IMR-90 (cell line): ENCODE results near the gene POLR2L. TPM values are rescaled to one million over a fixed set of nuclear protein-coding genes. Genes with fewer than 3 reads are reported as not detected.

Source experiments
- ATAC-seq: fragments of 200-7000 bp; cut with Tn5 transposase; 2 replicates; pipeline ENCODE4 v1.9.1; 2020; ENCODE audit warnings: low read depth, mild to moderate bottlenecking, moderate library complexity
- BruUV-seq: library from RNA; stranded (reverse); fragments of 400-500 nt; replicated peaks from 2 replicates; lab custom pipeline; 2021; lab: Mats Ljungman, UMichigan
- CTCF ChIA-PET: fragments of 300-600 bp; formaldehyde crosslinking; extraction: SDS; loops from one replicate; lab custom pipeline; 2021; ENCODE audit warnings: antibody characterized with exemption; lab: Yijun Ruan, JAX
- POLR2A ChIA-PET: fragments of 300-600 bp; sonication (Branson Sonifier 250); formaldehyde crosslinking; loops from one replicate; lab custom pipeline; 2022; ENCODE audit warnings: antibody characterized with exemption; ENCODE audit not compliant: unreplicated experiment; lab: Charles Lee
- DNase-seq: peaks from one replicate; pipeline ENCODE4 v3.0.0; 2013
- H2AFZ ChIP-seq: replicated peaks from 2 replicates; pipeline ENCODE3; 2013; ENCODE audit warnings: low read length, mild to moderate bottlenecking; ENCODE audit not compliant: poor library complexity
- H2AK5ac ChIP-seq: 2 replicates; pipeline ENCODE4 v1.6.1; 2013; ENCODE audit warnings: low read depth, low read length, inconsistent platforms
- H2AK9ac ChIP-seq: replicated peaks from 2 replicates; pipeline ENCODE3; 2013; ENCODE audit warnings: mild to moderate bottlenecking, low read depth, low read length, moderate library complexity; ENCODE audit not compliant: poor library complexity
- H2BK120ac ChIP-seq: 2 replicates; pipeline ENCODE4 v1.6.1; 2013; ENCODE audit warnings: low read depth, low read length, inconsistent platforms
- H2BK15ac ChIP-seq: 3 replicates; pipeline ENCODE4 v1.6.1; 2013; ENCODE audit warnings: low read depth, low read length, inconsistent platforms
- H2BK20ac ChIP-seq: 2 replicates; pipeline ENCODE4 v1.6.1; 2013; ENCODE audit warnings: low read depth, mild to moderate bottlenecking, inconsistent platforms, low read length, moderate library complexity
- H2BK5ac ChIP-seq: 2 replicates; pipeline ENCODE4 v1.6.1; 2013; ENCODE audit warnings: mild to moderate bottlenecking, low read depth, low read length, inconsistent platforms; ENCODE audit not compliant: poor library complexity, severe bottlenecking
- H3K14ac ChIP-seq: replicated peaks from 2 replicates; pipeline ENCODE4 v1.6.1; 2013; ENCODE audit warnings: low read depth, low read length, inconsistent platforms
- H3K18ac ChIP-seq: 2 replicates; pipeline ENCODE4 v1.6.1; 2013; ENCODE audit warnings: low read depth, low read length, control low read depth
- H3K23ac ChIP-seq: 2 replicates; pipeline ENCODE4 v1.6.1; 2013; ENCODE audit warnings: low read depth, low read length, inconsistent platforms
- H3K27ac ChIP-seq: 2 replicates; pipeline ENCODE4 v1.5.1; 2013; ENCODE audit warnings: mild to moderate bottlenecking, control low read depth, low read length; ENCODE audit not compliant: insufficient read depth
- H3K27me3 ChIP-seq: 2 replicates; pipeline ENCODE4 v1.6.1; 2013; ENCODE audit warnings: low read length; ENCODE audit not compliant: control insufficient read depth, insufficient read depth
- H3K36me3 ChIP-seq: 2 replicates; pipeline ENCODE4 v1.6.1; 2013; ENCODE audit warnings: low read length, mixed read lengths; ENCODE audit not compliant: control insufficient read depth, insufficient read depth
- H3K4ac ChIP-seq: 2 replicates; pipeline ENCODE4 v1.6.1; 2013; ENCODE audit warnings: low read depth, low read length, inconsistent platforms
- H3K4me1 ChIP-seq: 2 replicates; pipeline ENCODE4 v1.6.1; 2013; ENCODE audit warnings: low read length, mixed read lengths; ENCODE audit not compliant: control insufficient read depth, insufficient read depth
- H3K4me2 ChIP-seq: 2 replicates; pipeline ENCODE4 v1.6.1; 2013; ENCODE audit warnings: low read depth, mild to moderate bottlenecking, control low read depth, low read length, moderate library complexity
- H3K4me3 ChIP-seq: 2 replicates; pipeline ENCODE4 v1.5.1; 2013; ENCODE audit warnings: low read depth, mild to moderate bottlenecking, control low read depth, low read length, moderate library complexity; ENCODE audit not compliant: insufficient read depth
- H3K56ac ChIP-seq: 2 replicates; pipeline ENCODE4 v1.6.1; 2013; ENCODE audit warnings: low read length, inconsistent platforms; ENCODE audit not compliant: insufficient read depth; ENCODE audit errors: extremely low read depth
- H3K79me1 ChIP-seq, 2 experiments: 2 replicates each; pipeline ENCODE4 v1.6.1; 2013; ENCODE audit warnings: low read length in 2 of 2, inconsistent platforms in 1 of 2, low read depth in 1 of 2
- H3K9ac ChIP-seq: 2 replicates; pipeline ENCODE4 v1.6.1; 2013; ENCODE audit warnings: low read depth, low read length, control low read depth
- H3K9me1 ChIP-seq: 2 replicates; pipeline ENCODE4 v1.6.1; 2013; ENCODE audit warnings: low read length, inconsistent platforms; ENCODE audit not compliant: insufficient read depth
- H3K9me3 ChIP-seq: 2 replicates; pipeline ENCODE4 v1.6.1; 2013; ENCODE audit warnings: low read length; ENCODE audit not compliant: control insufficient read depth, insufficient read depth
- H4K20me1 ChIP-seq: 2 replicates; pipeline ENCODE4 v1.6.1; 2013; ENCODE audit warnings: low read length, inconsistent platforms; ENCODE audit not compliant: insufficient read depth
- H4K5ac ChIP-seq: 2 replicates; pipeline ENCODE4 v1.6.1; 2013; ENCODE audit warnings: mild to moderate bottlenecking, low read depth, low read length, control low read depth
- H4K8ac ChIP-seq, 2 experiments: 2 replicates each; pipeline ENCODE4 v1.6.1; 2013; ENCODE audit warnings: low read depth in 2 of 2, low read length in 2 of 2, control low read depth in 1 of 2, inconsistent platforms in 1 of 2
- H4K91ac ChIP-seq: 2 replicates; pipeline ENCODE4 v1.6.1; 2013; ENCODE audit warnings: low read depth, low read length, inconsistent platforms; ENCODE audit not compliant: insufficient read depth
- CHD1 ChIP-seq: IDR thresholded peaks from 2 replicates; pipeline ENCODE4 v1.6.1; 2012; ENCODE audit warnings: low read depth, low read length, improper control_type of control experiment
- MAZ ChIP-seq: IDR thresholded peaks from 2 replicates; pipeline ENCODE4 v1.6.1; 2012; ENCODE audit warnings: low read depth, mild to moderate bottlenecking, low read length, improper control_type of control experiment, moderate library complexity, borderline replicate concordance
- POLR2A ChIP-seq: IDR thresholded peaks from 2 replicates; pipeline ENCODE4 v1.6.1; 2012; ENCODE audit warnings: mild to moderate bottlenecking, low read depth, low read length
- RAD21 ChIP-seq: IDR thresholded peaks from 2 replicates; pipeline ENCODE4 v1.6.1; 2012; ENCODE audit warnings: low read length, improper control_type of control experiment
- RFX5 ChIP-seq: IDR thresholded peaks from 2 replicates; pipeline ENCODE4 v1.8.0; 2012; ENCODE audit warnings: low read depth, mild to moderate bottlenecking, low read length, moderate library complexity
- USF2 ChIP-seq: fragments of 150-350 bp; IDR thresholded peaks from 2 replicates; pipeline ENCODE4 v1.6.1; 2017; ENCODE audit warnings: mild to moderate bottlenecking, antibody characterized with exemption, low read length, low read depth
- WGBS, 2 experiments: methylation state at CpG; one replicate each; pipeline versions ENCODE4 v1.1.5 to v1.1.7; 2013; ENCODE audit warnings: missing lambda C conversion rate in 2 of 2; ENCODE audit not compliant: insufficient read length in 1 of 2; ENCODE audit errors: extremely low coverage in 2 of 2; 5-methylcytosine and 5-hydroxymethylcytosine counted together
- dilution Hi-C: fragments of 300-500 bp; cut with HindIII; formaldehyde crosslinking; loops from one replicate; pipeline ENCODE4 v1.14.3; 2018; ENCODE audit warnings: low sequenced_read_pairs; ENCODE audit not compliant: unreplicated experiment
- in situ Hi-C: fragments of 300-500 bp; cut with MboI; formaldehyde crosslinking; loops from 3 replicates; pipeline ENCODE4 v1.14.3; 2019; ENCODE audit warnings: low sequenced_read_pairs, inconsistent platforms, mixed read lengths
- intact Hi-C: fragments of 100-400 bp; cut with micrococcal nuclease; formaldehyde crosslinking; loops from 2 replicates; pipeline ENCODE4 v1.10.0; 2022
- polyA plus RNA-seq, 3 experiments: library from polyadenylated mRNA; depleted of rRNA; stranded (reverse); fragments of >200 nt; gene quantifications; 2 replicates each; pipeline ENCODE4 v1.2.3, GENCODE V29; 2012; ENCODE audit warnings: low replicate concordance in 1 of 3
- total RNA-seq: library from RNA; depleted of rRNA; stranded (reverse); fragments of >200 nt; gene quantifications from 2 replicates; pipeline ENCODE4 v1.2.3, GENCODE V29; 2012

The POLR2L gene
- total and polyA plus RNA-seq, 2 of the 4 experiments (the other 2 are of a cell fraction): 44.4 to 416 TPM

GRCh38 chr11:796565-797295 lies 45.6 kb downstream of the POLR2L start:
- Histone ChIP-seq H2AK9ac (peak overlapping the region; percentile 95), H2AK5ac (peak overlapping the region; percentile 92), H3K79me1 (peaks cover 0 to 25% of the 10 kb centered on the region in 2 experiments; a peak in 3 of 4 replicates), H3K56ac (no peak overlapping the region; the same call in 1 of the 2 replicates), H3K4me2 (peak overlapping the region; percentile 96), H3K18ac (peak overlapping the region; percentile 57), H3K9ac (peak overlapping the region; percentile 84), H3K36me3 (peaks cover 36% of the 10 kb centered on the region; the same call in 1 of the 2 replicates), H3K4me1 (peaks cover 10% of the 10 kb centered on the region), H2AFZ (peak overlapping the region; percentile 93), H2BK5ac (peak overlapping the region; percentile 70), H2BK15ac (no peak overlapping the region), H3K9me3 (no peaks in the 10 kb centered on the region), H2BK120ac (0 out of 2 replicates have a peak overlapping the region, but pooled peaks have one; percentile 35), H3K23ac (peak overlapping the region; percentile 69), H3K14ac (peak overlapping the region; percentile 86), H4K91ac (peak overlapping the region; percentile 37), H2BK20ac (no peak overlapping the region), H4K20me1 (peaks cover 18% of the 10 kb centered on the region), H3K4ac (peak overlapping the region; percentile 85), H3K27ac (peak overlapping the region; percentile 89), H3K9me1 (peaks cover 6% of the 10 kb centered on the region; the same call in 1 of the 2 replicates), H4K5ac (peak overlapping the region; percentile 42), H3K27me3 (no peaks in the 10 kb centered on the region), H3K4me3 (peak overlapping the region; percentile 61), H4K8ac (peak overlapping the region; percentile 20 to 88; a peak in 3 of 4 replicates)
- TF ChIP-seq MAZ: 0 out of 2 replicates have a peak, but pooled peaks have one; percentile 2
- TF ChIP-seq RFX5: no peak
- TF ChIP-seq POLR2A: peak; percentile 25; the same call in 1 of the 2 replicates
- no peak for TF ChIP-seq USF2
- no peak for TF ChIP-seq RAD21
- 0 out of 2 replicates have a peak, but pooled peaks have one; percentile 19 for TF ChIP-seq CHD1
- ChIA-PET CTCF (interaction anchor here (2.7 kb wide), 1 partner anchor 13 kb away, joined by 10 read pairs; no protein-coding TSS in a partner anchor), POLR2A (no interaction called here)
- BruUV-seq: no TSS peak
- 26% methylated on average over 8 of the region's 18 CpGs; no CpG with 5 or more reads in 1 of the 2 experiments for WGBS, 2 experiments
- dilution Hi-C loops (no loop called here), in situ Hi-C loops (no loop called here), intact Hi-C loops (loop anchor here (1.0 kb wide), 1 partner anchor 13 kb away; the partner anchor contains the start of gene RPLP2)
- DNase-seq (no peak), ATAC-seq (no peak; the same call in 1 of the 2 replicates)
